Stimulated activated CD4-positive, alpha-beta T cell treated with anti-CD3 and anti-CD28 coated beads, Interleukin-2, amount 100 ng/mL, for 24 hours (primary cell): ENCODE measurements around the gene ICA1L.

Source experiments
- DNase-seq, 2 donors: peaks; one replicate each; pipeline ENCODE4 v3.0.0-alpha.2; 2020

Gene ICA1L

DNA sequence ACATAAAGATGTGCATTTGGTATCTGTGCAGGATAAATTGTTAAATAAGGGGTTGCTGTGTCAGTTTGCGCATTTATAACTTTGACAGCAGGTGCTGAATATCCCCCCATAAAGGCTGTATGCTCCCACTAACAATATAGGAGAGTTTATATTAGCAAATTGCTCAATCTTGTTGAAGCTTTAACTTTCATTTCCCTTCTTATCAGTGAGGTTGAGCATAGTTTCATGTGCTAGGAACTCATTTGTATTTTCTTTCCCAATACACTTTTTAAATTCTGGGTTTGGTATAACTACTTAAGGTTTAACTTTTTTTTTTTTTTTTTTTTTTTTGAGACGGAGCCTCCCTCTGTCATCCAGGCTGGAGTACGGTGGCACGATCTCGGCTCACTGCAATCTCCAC lies 147.8 kb downstream of the ICA1L start:
- no peak for DNase-seq
